ENCODE measurements around the gene POU6F2. TPM values are rescaled to one million over a fixed set of nuclear protein-coding genes. Genes with fewer than 3 reads are reported as not detected.

The POU6F2 gene
- total and polyA plus RNA-seq, 2 experiments from 2014 or later, result 7.2 to 7.3 TPM

DNA sequence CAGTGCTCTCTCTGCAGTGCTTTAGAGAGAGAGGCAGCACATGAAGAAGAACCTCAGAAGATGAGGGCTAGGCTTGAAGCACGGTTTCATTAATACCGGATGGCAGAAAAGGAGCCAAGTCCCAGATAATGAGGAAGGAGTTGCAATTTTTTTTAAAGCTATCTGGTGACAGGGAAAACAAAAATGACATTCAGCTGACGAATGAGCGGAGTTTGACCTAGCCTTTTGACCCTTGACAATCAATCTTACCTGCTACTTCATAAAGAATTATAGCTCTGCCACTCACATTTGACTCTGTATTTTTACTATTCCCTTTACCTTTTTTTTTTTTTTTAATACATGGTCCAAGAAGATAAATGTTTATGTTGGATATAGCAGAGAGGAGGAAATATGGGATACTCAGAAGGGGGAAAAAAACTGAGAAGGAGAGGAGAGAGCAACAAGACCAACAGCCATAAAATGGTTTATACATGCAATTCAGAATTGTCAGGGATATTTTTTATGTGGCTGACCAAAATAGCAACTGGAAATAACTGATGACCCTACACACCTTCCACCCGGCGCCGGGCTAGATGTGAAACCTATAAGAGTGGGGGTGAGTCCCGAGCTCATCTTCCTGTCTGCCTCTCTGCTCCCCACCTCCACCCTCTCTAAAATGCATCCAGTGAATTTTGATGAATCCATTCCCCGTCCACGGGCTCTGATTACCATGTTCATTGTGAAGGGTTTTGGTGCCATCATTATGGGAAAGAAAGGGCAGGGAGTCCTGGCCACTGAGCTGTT, 314.1 kb downstream of the POU6F2 start:
- Histone ChIP-seq H3K9me2 (ENCODE audit: insufficient read depth) (0 out of 2 replicates have a peak, but pooled peaks cover 3% of the 10 kb centered on the region), H3K36me3 (ENCODE audit: insufficient read depth) (no peaks in the 10 kb centered on the region), H3K4me1 (ENCODE audit: insufficient read depth) (peaks cover 5% of the 10 kb centered on the region; the same call in 1 of the 2 replicates), H3K79me2 (replicated peaks; ENCODE audit: insufficient read depth) (no peaks in the 10 kb centered on the region), H3K4me3 (no peak overlapping the region), H3K27me3 (ENCODE audit: insufficient read depth) (no peaks in the 10 kb centered on the region), H2AFZ (no peak overlapping the region), H3F3A (replicated peaks; ENCODE audit: low read depth) (no peaks in the 10 kb centered on the region), H4K20me1 (replicated peaks; ENCODE audit: insufficient read depth) (no peaks in the 10 kb centered on the region), H3K27ac (ENCODE audit: low read depth) (no peak overlapping the region), H3K4me2 (no peak overlapping the region)
- H3K27ac Mint-ChIP-seq, result 0 out of 2 replicates have a peak overlapping the region, but pooled peaks have one; percentile 11
- no peak for TF ChIP-seq CREB1 (CRISPR knock-in tag; IDR thresholded peaks at IDR 0.05; ENCODE audit: low read depth)
- TF ChIP-seq STAT1 (IDR thresholded peaks at IDR 0.05; ENCODE audit: unreplicated experiment), result no peak
- no peak for TF ChIP-seq EZH2 (IDR thresholded peaks at IDR 0.05; ENCODE audit: low read depth, unreplicated experiment)
- TF ChIP-seq, protein P1, sequence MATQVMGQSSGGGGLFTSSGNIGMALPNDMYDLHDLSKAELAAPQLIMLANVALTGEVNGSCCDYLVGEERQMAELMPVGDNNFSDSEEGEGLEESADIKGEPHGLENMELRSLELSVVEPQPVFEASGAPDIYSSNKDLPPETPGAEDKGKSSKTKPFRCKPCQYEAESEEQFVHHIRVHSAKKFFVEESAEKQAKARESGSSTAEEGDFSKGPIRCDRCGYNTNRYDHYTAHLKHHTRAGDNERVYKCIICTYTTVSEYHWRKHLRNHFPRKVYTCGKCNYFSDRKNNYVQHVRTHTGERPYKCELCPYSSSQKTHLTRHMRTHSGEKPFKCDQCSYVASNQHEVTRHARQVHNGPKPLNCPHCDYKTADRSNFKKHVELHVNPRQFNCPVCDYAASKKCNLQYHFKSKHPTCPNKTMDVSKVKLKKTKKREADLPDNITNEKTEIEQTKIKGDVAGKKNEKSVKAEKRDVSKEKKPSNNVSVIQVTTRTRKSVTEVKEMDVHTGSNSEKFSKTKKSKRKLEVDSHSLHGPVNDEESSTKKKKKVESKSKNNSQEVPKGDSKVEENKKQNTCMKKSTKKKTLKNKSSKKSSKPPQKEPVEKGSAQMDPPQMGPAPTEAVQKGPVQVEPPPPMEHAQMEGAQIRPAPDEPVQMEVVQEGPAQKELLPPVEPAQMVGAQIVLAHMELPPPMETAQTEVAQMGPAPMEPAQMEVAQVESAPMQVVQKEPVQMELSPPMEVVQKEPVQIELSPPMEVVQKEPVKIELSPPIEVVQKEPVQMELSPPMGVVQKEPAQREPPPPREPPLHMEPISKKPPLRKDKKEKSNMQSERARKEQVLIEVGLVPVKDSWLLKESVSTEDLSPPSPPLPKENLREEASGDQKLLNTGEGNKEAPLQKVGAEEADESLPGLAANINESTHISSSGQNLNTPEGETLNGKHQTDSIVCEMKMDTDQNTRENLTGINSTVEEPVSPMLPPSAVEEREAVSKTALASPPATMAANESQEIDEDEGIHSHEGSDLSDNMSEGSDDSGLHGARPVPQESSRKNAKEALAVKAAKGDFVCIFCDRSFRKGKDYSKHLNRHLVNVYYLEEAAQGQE (IDR thresholded peaks at IDR 0.05; ENCODE audit: unreplicated experiment), result no peak
- no peak for TF ChIP-seq JUNB (IDR thresholded peaks at IDR 0.05; ENCODE audit: unreplicated experiment)
- ATAC-seq, result no peak
- H3K36me3 Mint-ChIP-seq (ENCODE audit: low read depth), result no peaks in the 10 kb centered on the region
- peaks cover 10% of the 10 kb centered on the region for H3K4me1 Mint-ChIP-seq
- H3K27me3 Mint-ChIP-seq (ENCODE audit: insufficient read depth, low read depth, poor library complexity), result peaks cover 4% of the 10 kb centered on the region
- no peak for DNase-seq (ENCODE audit: low spot score)
- H3K4me3 Mint-ChIP-seq, result no peak overlapping the region
- no peaks in the 10 kb centered on the region for H3K9me3 Mint-ChIP-seq

DNA sequence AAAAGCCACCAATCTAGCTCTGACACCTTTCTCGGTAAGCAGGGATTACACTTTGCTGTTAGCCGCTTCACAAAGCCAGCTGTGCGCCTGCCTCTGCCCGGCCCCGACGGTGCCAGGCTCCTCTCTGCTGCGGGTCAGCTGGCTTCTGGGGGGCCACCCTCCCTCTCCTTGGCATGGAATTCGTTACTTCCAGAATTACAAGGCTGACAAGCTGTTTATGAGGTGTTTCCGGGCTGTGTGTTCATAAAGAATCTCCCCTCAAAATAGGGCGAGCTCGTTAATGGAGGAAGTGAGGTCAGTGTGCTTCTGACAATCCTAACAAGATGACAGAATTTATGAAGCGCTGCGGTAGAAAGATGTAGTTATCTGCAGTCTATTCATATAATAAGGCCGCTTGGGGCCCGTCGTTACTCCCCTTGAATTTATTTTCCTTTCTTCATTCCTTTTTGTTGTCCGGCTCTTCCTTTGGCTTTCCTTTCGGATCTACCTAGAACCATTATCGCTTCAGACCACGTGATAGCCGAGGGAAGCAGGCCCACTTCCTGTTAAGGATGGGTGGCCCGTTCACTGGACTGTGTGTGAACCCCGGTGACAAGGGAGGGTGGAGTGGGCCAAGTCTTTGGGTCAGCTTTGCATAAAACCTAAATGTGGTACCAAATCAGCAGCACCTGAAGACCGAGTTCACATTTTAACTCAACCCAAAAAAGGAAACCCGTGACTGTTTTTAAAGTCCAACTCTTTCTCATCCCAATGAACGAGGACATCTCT, 315.5 kb downstream of the POU6F2 start:
- H3K27ac Mint-ChIP-seq, result no peak overlapping the region
- 0 out of 2 replicates have a peak, but pooled peaks cover 3% of the 10 kb centered on the region for H3K9me2 ChIP-seq (ENCODE audit: insufficient read depth)
- no peaks in the 10 kb centered on the region for H3K27me3 ChIP-seq (ENCODE audit: insufficient read depth)
- no peak overlapping the region for H2AFZ ChIP-seq
- no peaks in the 10 kb centered on the region; the same call in 1 of the 3 replicates for H3K9me3 Mint-ChIP-seq
- H3K4me2 ChIP-seq, result no peak overlapping the region
- no peaks in the 10 kb centered on the region for H4K20me1 ChIP-seq (replicated peaks; ENCODE audit: insufficient read depth)
- no peaks in the 10 kb centered on the region for H3K4me1 ChIP-seq (ENCODE audit: insufficient read depth)
- H3K4me3 Mint-ChIP-seq, result no peak overlapping the region
- no peaks in the 10 kb centered on the region for H3K79me2 ChIP-seq (replicated peaks; ENCODE audit: insufficient read depth)
- no peaks in the 10 kb centered on the region for H3K36me3 Mint-ChIP-seq (ENCODE audit: low read depth)
- H3F3A ChIP-seq (replicated peaks; ENCODE audit: low read depth), result no peaks in the 10 kb centered on the region
- DNase-seq (ENCODE audit: low spot score) (no peak), ATAC-seq (no peak)
- H3K36me3 ChIP-seq (ENCODE audit: insufficient read depth), result no peaks in the 10 kb centered on the region
- peaks cover 5% of the 10 kb centered on the region for H3K27me3 Mint-ChIP-seq (ENCODE audit: insufficient read depth, low read depth, poor library complexity)
- peaks cover 7% of the 10 kb centered on the region; the same call in 2 of the 3 replicates for H3K4me1 Mint-ChIP-seq
- no peak overlapping the region for H3K27ac ChIP-seq (ENCODE audit: low read depth)
- no peak overlapping the region for H3K4me3 ChIP-seq
- no peak for TF ChIP-seq ZNF114 (CRISPR knock-in tag; IDR thresholded peaks at IDR 0.05)
- no peak for TF ChIP-seq POLR2AphosphoS5 (IDR thresholded peaks at IDR 0.05; ENCODE audit: low read depth)
- TF ChIP-seq EZH2 (IDR thresholded peaks at IDR 0.05; ENCODE audit: low read depth, unreplicated experiment), result no peak
- no peak for TF ChIP-seq ZNF462 (CRISPR knock-in tag; IDR thresholded peaks at IDR 0.05)

All from GM23338 (cell line).